ENCODE measurements around the gene FFAR2.

- TF ChIP-seq POLR2A (IDR thresholded peaks at IDR 0.05; ENCODE audit: borderline replicate concordance, extremely low read depth, insufficient read depth, insufficient read length) (no peak), CTCF (IDR thresholded peaks at IDR 0.05 in 2 of 3, conservative IDR thresholded peaks at IDR 0.05 in 1 of 3; ENCODE audit: borderline replicate concordance in 1 of 3, insufficient read depth in 1 of 3, low read depth in 2 of 3, low read length in 2 of 3) (no peak), EZH2phosphoT487 (IDR thresholded peaks at IDR 0.05; ENCODE audit: borderline replicate concordance) (no peak), ELF1 (IDR thresholded peaks at IDR 0.05; ENCODE audit: borderline replicate concordance, low read depth) (no peak), EZH2 (IDR thresholded peaks at IDR 0.05) (no peak), ZNF274 (IDR thresholded peaks at IDR 0.05; ENCODE audit: low read depth, low read length) (no peak), TCF7L2 (IDR thresholded peaks at IDR 0.05; ENCODE audit: borderline replicate concordance, extremely low read depth, insufficient read depth, insufficient read length) (no peak), POLR2AphosphoS5 (IDR thresholded peaks at IDR 0.05; ENCODE audit: low read depth, low read length) (no peak), SRF (IDR thresholded peaks at IDR 0.05; ENCODE audit: low read depth) (no peak)
Measured at GRCh38 chr19:35427187-35427586, 20.9 kb upstream of the FFAR2 start.
